Measurements from ENCODE around the gene RTBDN.

DNA sequence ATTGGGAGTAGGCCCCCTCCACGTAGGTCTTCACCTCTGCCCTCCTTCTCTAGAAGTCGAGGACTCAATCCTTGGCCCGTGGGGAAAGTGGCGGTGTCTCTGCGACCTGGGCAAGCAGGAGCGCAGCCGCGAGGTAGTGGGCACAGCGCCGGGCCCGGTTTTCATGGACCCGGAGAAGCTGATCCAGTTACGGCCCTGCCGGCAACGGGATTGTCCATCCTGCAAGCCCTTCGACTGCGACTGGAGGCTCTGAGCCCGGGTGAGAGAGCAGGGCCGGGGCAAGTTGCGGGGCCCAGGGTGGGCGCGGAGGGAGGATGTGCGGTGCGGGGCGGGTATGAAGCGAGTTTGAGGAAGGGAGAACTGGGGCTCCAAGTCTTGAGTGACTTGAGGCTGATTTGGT lies 30.3 kb downstream of the RTBDN start:
- TF ChIP-seq, protein P1, sequence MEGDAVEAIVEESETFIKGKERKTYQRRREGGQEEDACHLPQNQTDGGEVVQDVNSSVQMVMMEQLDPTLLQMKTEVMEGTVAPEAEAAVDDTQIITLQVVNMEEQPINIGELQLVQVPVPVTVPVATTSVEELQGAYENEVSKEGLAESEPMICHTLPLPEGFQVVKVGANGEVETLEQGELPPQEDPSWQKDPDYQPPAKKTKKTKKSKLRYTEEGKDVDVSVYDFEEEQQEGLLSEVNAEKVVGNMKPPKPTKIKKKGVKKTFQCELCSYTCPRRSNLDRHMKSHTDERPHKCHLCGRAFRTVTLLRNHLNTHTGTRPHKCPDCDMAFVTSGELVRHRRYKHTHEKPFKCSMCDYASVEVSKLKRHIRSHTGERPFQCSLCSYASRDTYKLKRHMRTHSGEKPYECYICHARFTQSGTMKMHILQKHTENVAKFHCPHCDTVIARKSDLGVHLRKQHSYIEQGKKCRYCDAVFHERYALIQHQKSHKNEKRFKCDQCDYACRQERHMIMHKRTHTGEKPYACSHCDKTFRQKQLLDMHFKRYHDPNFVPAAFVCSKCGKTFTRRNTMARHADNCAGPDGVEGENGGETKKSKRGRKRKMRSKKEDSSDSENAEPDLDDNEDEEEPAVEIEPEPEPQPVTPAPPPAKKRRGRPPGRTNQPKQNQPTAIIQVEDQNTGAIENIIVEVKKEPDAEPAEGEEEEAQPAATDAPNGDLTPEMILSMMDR (IDR thresholded peaks at IDR 0.05): no peak
- TF ChIP-seq, protein P2, sequence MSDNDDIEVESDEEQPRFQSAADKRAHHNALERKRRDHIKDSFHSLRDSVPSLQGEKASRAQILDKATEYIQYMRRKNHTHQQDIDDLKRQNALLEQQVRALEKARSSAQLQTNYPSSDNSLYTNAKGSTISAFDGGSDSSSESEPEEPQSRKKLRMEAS (IDR thresholded peaks at IDR 0.05; ENCODE audit: low read depth): no peak
- TF ChIP-seq EP300 (IDR thresholded peaks at IDR 0.05; ENCODE audit: borderline replicate concordance in 1 of 2, low read depth in 1 of 2, low read length in 1 of 2) (no peak), TAF1 (IDR thresholded peaks at IDR 0.05; ENCODE audit: borderline replicate concordance, low read depth, low read length) (no peak), YY1 (IDR thresholded peaks at IDR 0.05; ENCODE audit: low read depth) (no peak), GABPA (IDR thresholded peaks at IDR 0.05; ENCODE audit: low read depth) (no peak)
- TF ChIP-seq, protein P3, sequence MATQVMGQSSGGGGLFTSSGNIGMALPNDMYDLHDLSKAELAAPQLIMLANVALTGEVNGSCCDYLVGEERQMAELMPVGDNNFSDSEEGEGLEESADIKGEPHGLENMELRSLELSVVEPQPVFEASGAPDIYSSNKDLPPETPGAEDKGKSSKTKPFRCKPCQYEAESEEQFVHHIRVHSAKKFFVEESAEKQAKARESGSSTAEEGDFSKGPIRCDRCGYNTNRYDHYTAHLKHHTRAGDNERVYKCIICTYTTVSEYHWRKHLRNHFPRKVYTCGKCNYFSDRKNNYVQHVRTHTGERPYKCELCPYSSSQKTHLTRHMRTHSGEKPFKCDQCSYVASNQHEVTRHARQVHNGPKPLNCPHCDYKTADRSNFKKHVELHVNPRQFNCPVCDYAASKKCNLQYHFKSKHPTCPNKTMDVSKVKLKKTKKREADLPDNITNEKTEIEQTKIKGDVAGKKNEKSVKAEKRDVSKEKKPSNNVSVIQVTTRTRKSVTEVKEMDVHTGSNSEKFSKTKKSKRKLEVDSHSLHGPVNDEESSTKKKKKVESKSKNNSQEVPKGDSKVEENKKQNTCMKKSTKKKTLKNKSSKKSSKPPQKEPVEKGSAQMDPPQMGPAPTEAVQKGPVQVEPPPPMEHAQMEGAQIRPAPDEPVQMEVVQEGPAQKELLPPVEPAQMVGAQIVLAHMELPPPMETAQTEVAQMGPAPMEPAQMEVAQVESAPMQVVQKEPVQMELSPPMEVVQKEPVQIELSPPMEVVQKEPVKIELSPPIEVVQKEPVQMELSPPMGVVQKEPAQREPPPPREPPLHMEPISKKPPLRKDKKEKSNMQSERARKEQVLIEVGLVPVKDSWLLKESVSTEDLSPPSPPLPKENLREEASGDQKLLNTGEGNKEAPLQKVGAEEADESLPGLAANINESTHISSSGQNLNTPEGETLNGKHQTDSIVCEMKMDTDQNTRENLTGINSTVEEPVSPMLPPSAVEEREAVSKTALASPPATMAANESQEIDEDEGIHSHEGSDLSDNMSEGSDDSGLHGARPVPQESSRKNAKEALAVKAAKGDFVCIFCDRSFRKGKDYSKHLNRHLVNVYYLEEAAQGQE (IDR thresholded peaks at IDR 0.05; ENCODE audit: low read depth, low read length): no peak

All from SK-N-SH (cell line).